AG09309 (cell line): ENCODE measurements around the gene THG1L.

Source experiments
- DNase-seq: peaks from one replicate; pipeline ENCODE4 v3.0.0-alpha.2; 2010; ENCODE audit warnings: low read depth
- H3K4me3 ChIP-seq: 2 replicates; pipeline ENCODE4 v1.5.1; 2011; ENCODE audit warnings: mild to moderate bottlenecking, low read depth, low read length, moderate library complexity; ENCODE audit not compliant: control insufficient read depth
- TF ChIP-seq, protein P1 (sequence below): IDR thresholded peaks from 2 replicates; pipeline ENCODE4 v1.5.1; 2011; ENCODE audit warnings: mild to moderate bottlenecking, low read depth, low read length, inconsistent platforms; ENCODE audit not compliant: insufficient read depth, control insufficient read depth; ENCODE audit errors: missing control alignments

The THG1L gene

DNA sequence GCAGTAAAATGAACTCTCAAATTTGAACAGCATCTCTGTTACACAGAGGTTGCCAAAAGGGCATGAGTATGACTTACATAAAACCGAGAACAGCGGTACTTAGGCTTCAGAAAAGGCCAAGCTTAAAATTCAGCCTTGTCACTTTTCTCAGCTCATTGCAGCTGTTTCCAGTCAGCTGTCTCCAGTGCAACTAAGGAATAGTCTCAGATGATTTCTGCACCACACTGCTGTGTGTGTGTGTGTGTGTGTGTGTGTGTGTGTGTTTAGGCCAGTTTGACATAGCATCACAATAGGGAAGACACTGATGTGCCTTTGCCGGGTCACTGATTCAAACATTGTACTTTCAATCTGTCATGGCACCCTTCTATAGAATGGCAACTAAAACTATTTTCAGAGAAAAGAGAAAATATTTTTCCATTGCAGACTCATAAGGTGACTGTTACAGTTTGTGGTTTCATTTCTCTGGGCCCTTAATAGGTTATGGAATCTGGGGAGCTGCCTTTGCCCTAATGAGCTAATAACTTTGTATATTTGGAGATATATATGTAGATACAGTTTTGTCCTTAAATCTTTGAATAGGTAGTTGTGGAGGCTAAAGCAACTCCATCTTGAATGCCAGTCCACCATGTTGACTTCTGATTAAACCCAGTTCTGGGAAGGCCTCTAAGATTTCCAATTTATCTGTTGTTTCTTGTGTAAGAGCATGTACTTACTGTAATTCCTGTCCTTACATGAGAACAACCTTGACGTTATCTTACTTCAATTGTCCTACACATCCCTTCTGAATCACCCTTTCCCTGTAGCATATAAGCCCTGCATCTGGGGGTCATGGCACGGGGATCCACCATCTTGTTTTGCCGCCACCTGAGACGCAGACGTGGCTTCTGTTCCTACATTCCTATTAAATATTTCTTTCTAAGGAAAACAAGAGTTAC is 16.8 kb downstream of the THG1L start:
- DNase-seq = no peak
- TF ChIP-seq, protein P1, sequence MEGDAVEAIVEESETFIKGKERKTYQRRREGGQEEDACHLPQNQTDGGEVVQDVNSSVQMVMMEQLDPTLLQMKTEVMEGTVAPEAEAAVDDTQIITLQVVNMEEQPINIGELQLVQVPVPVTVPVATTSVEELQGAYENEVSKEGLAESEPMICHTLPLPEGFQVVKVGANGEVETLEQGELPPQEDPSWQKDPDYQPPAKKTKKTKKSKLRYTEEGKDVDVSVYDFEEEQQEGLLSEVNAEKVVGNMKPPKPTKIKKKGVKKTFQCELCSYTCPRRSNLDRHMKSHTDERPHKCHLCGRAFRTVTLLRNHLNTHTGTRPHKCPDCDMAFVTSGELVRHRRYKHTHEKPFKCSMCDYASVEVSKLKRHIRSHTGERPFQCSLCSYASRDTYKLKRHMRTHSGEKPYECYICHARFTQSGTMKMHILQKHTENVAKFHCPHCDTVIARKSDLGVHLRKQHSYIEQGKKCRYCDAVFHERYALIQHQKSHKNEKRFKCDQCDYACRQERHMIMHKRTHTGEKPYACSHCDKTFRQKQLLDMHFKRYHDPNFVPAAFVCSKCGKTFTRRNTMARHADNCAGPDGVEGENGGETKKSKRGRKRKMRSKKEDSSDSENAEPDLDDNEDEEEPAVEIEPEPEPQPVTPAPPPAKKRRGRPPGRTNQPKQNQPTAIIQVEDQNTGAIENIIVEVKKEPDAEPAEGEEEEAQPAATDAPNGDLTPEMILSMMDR = no peak
- H3K4me3 ChIP-seq = no peak overlapping the region

DNA sequence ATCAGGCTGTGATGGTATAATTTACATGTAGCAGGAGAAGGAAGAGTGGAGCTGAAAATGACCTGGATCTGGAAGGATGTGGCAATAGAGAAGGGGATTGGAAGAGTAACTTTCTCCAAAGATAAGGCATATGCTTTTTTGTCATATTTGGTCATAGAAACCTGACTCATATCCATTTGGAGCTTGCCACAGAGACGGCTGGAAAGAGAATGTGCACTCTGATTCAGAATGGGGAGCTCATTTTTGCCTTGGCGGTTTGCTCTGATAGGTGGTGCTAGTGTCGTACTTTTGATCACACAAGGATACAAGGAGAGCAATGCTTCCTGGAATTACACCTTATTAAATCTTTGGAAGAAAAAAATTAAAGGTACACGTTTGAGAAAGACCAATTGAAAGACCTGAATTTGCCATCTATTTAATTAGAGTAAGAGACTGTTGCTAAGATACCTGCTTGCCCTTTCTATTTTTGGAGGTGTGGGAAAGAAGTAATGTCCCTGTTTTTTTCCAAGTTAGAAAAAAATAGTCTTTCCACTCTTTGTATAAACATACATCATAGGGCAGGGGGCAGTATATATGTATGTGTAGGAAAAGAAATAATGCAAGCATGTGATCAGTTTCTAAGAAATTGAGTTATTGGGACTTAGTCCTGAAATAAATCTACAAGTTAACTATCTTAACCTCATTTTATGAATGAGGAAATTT is 17.7 kb downstream of the THG1L start:
- TF ChIP-seq, protein P1 = no peak
- no peak overlapping the region for H3K4me3 ChIP-seq
- peak; percentile 75 for DNase-seq

DNA sequence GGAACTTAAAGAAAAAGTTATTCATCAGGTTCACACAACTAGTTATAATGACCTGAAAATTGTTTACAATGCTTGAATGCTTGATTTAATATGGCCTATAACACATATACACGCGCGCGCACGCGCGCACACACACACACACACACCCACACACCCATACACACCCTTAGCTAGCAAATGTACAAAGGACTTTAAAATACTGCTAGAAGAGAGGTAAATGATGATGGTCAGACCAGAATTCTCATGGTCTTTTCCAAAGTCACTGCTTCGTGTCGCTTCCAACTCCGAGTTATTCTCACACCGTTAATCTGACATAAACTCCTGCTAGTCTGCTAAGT is 18.2 kb downstream of the THG1L start:
- TF ChIP-seq, protein P1 = no peak
- no peak for DNase-seq
- H3K4me3 ChIP-seq = no peak overlapping the region

GRCh38 chr5:157750320-157750719 is 19.1 kb downstream of the THG1L start:
- TF ChIP-seq, protein P1 = no peak
- H3K4me3 ChIP-seq = no peak overlapping the region
- DNase-seq = no peak

- H3K4me3 ChIP-seq = no peak overlapping the region
- DNase-seq = no peak
- TF ChIP-seq, protein P1 = no peak
Measured at GRCh38 chr5:157756122-157756521, 24.9 kb downstream of the THG1L start.

- DNase-seq = no peak
- TF ChIP-seq, protein P1 = no peak
- no peak overlapping the region for H3K4me3 ChIP-seq
Measured at GRCh38 chr5:157758706-157759105, 27.5 kb downstream of the THG1L start.
